Measurements from ENCODE around the gene TMC3.

The TMC3 gene

GRCh38 chr15:81297603-81298575 lies 76.1 kb downstream of the TMC3 start:
- no peak for DNase-seq

- DNase-seq, result no peak
Measured at GRCh38 chr15:81297147-81297572, 76.9 kb downstream of the TMC3 start.

- peak; percentile 88 for DNase-seq
Measured at GRCh38 chr15:81296673-81297072, 77.3 kb downstream of the TMC3 start.

GRCh38 chr15:81296186-81296585 lies 77.8 kb downstream of the TMC3 start:
- DNase-seq, result peak; percentile 57

GRCh38 chr15:81295486-81296121 lies 78.4 kb downstream of the TMC3 start:
- DNase-seq, result peak; percentile 60

- DNase-seq, result no peak
Measured at GRCh38 chr15:81294516-81294880, 79.5 kb downstream of the TMC3 start.

GRCh38 chr15:81293728-81294515 lies 80.1 kb downstream of the TMC3 start:
- DNase-seq, result peak; percentile 90

- DNase-seq, result peak; percentile 84
Measured at GRCh38 chr15:81292523-81293001, 81.5 kb downstream of the TMC3 start.

GRCh38 chr15:81291916-81292522 lies 82.0 kb downstream of the TMC3 start:
- DNase-seq, result peak; percentile 63

- DNase-seq, result no peak
Measured at GRCh38 chr15:81289910-81290309, 84.1 kb downstream of the TMC3 start.

GRCh38 chr15:81288616-81289015 lies 85.4 kb downstream of the TMC3 start:
- DNase-seq, result no peak

- peak; percentile 50 for DNase-seq
Measured at GRCh38 chr15:81288040-81288439, 86.0 kb downstream of the TMC3 start.

GRCh38 chr15:81286621-81287121 lies 87.3 kb downstream of the TMC3 start:
- DNase-seq, result peak; percentile 64

- peak; percentile 55 for DNase-seq
Measured at GRCh38 chr15:81285461-81285860, 88.6 kb downstream of the TMC3 start.

GRCh38 chr15:81284256-81285031 lies 89.6 kb downstream of the TMC3 start:
- no peak for DNase-seq

GRCh38 chr15:81282911-81283310 lies 91.1 kb downstream of the TMC3 start:
- DNase-seq, result peak; percentile 51

- DNase-seq, result peak; percentile 36
Measured at GRCh38 chr15:81282606-81282895, 91.5 kb downstream of the TMC3 start.

- DNase-seq, result peak; percentile 21
Measured at GRCh38 chr15:81281766-81282605, 92.0 kb downstream of the TMC3 start.

GRCh38 chr15:81281456-81281735 lies 92.6 kb downstream of the TMC3 start:
- DNase-seq, result no peak
